SK-N-SH (cell line): ENCODE data around the gene RAD51. TPM values are rescaled to one million over a fixed set of nuclear protein-coding genes. Genes with fewer than 3 reads are reported as not detected.

ENCODE experiments used
- CTCF ChIA-PET: fragments of 300-600, 350-600 bp; formaldehyde crosslinking; extraction: SDS; loops from one replicate; lab custom pipeline; 2021; lab: Yijun Ruan, JAX
- POLR2A ChIA-PET: fragments of 350-600 bp; sonication (Branson Sonifier 250); formaldehyde crosslinking; extraction: SDS; loops from one replicate; lab custom pipeline; 2020; ENCODE audit warnings: antibody characterized with exemption, inconsistent platforms; lab: Yijun Ruan, JAX
- DNase-seq: peaks from one replicate; pipeline ENCODE4 v3.0.0; 2012
- H2AFZ ChIP-seq: fragments of 200-600 bp; sonication (generic); 2 replicates; pipeline ENCODE4 v1.8.1; 2016; ENCODE audit warnings: antibody characterized with exemption, mild to moderate bottlenecking, low read depth
- H3F3A ChIP-seq: fragments of 200-600 bp; sonication (generic); replicated peaks from 2 replicates; pipeline ENCODE3; 2016; ENCODE audit warnings: antibody characterized with exemption, mild to moderate bottlenecking; ENCODE audit not compliant: insufficient read depth
- H3K27ac ChIP-seq, 2 experiments: fragments of 200-500 bp in 1 of 2; fragments of 200-600 bp in 1 of 2; sonication (Bioruptor generic) in 1 of 2; sonication (generic), shearing (Covaris generic) in 1 of 2; 2 replicates each; pipeline versions ENCODE4 v1.5.1 to v1.6.1; 2014 to 2016; ENCODE audit warnings: low read depth in 2 of 2, inconsistent platforms in 1 of 2, low read length in 1 of 2, mild to moderate bottlenecking in 1 of 2, mixed read lengths in 1 of 2
- H3K27me3 ChIP-seq: fragments of 200-600 bp; sonication (generic), shearing (Covaris generic); 2 replicates; pipeline ENCODE4 v1.6.1; 2016; ENCODE audit warnings: mixed run types; ENCODE audit not compliant: insufficient read depth
- H3K36me3 ChIP-seq, 2 experiments: fragments of 200-500 bp in 1 of 2; fragments of 200-600 bp in 1 of 2; sonication (Bioruptor generic) in 1 of 2; sonication (generic) in 1 of 2; replicated peaks in 1 of 2; 2 replicates each; pipeline versions ENCODE3 to v1.5.1; 2014 to 2016; ENCODE audit warnings: low read length in 1 of 2, mild to moderate bottlenecking in 1 of 2; ENCODE audit not compliant: insufficient read depth in 2 of 2, control insufficient read depth in 1 of 2
- H3K4me1 ChIP-seq, 2 experiments: fragments of 200-500 bp in 1 of 2; fragments of 200-600 bp in 1 of 2; sonication (Bioruptor generic) in 1 of 2; sonication (generic), shearing (Covaris generic) in 1 of 2; 2 replicates each; pipeline versions ENCODE4 v1.5.1 to v1.6.1; 2014 to 2016; ENCODE audit warnings: low read depth in 1 of 2, low read length in 1 of 2, mixed run types in 1 of 2; ENCODE audit not compliant: insufficient read depth in 2 of 2, control insufficient read depth in 1 of 2
- H3K4me2 ChIP-seq: fragments of 200-600 bp; sonication (generic), shearing (Covaris generic); 2 replicates; pipeline ENCODE4 v1.6.1; 2017; ENCODE audit warnings: mixed run types
- H3K4me3 ChIP-seq, 2 experiments: fragments of 200-500 bp in 1 of 2; fragments of 200-600 bp in 1 of 2; sonication (Bioruptor generic) in 1 of 2; sonication (generic), shearing (Covaris generic) in 1 of 2; 2 replicates each; pipeline versions ENCODE4 v1.5.1 to v1.8.1; 2014 to 2016; ENCODE audit warnings: low read depth in 2 of 2, inconsistent platforms in 1 of 2, low read length in 1 of 2, mild to moderate bottlenecking in 1 of 2, mixed read lengths in 1 of 2, moderate library complexity in 1 of 2
- H3K79me2 ChIP-seq: fragments of 200-600 bp; sonication (generic); 2 replicates; pipeline ENCODE4 v1.8.1; 2017; ENCODE audit warnings: mild to moderate bottlenecking; ENCODE audit not compliant: insufficient read depth
- H3K9ac ChIP-seq: fragments of 200-600 bp; sonication (generic); 2 replicates; pipeline ENCODE4 v1.6.1; 2017; ENCODE audit warnings: mixed run types
- H3K9me2 ChIP-seq: fragments of 200-600 bp; sonication (generic); 2 replicates; pipeline ENCODE4 v1.6.1; 2017; ENCODE audit warnings: mixed run types
- H3K9me3 ChIP-seq: fragments of 200-600 bp; sonication (generic); 2 replicates; pipeline ENCODE4 v1.6.1; 2017; ENCODE audit warnings: mixed run types, mild to moderate bottlenecking, moderate library complexity
- H4K20me1 ChIP-seq: fragments of 200-600 bp; sonication (generic); 2 replicates; pipeline ENCODE4 v1.6.1; 2017; ENCODE audit warnings: mild to moderate bottlenecking, mixed run types; ENCODE audit not compliant: insufficient read depth
- CHD2 ChIP-seq: fragments of 150-350 bp; IDR thresholded peaks from 2 replicates; pipeline ENCODE4 v1.6.1; 2018; ENCODE audit warnings: low read length; ENCODE audit not compliant: partially characterized antibody
- EP300 ChIP-seq, 2 experiments: IDR thresholded peaks; 2 replicates each; pipeline versions ENCODE4 v1.4.0 to v1.6.1; 2012; ENCODE audit warnings: borderline replicate concordance in 1 of 2, low read depth in 1 of 2, low read length in 1 of 2
- FOSL2 ChIP-seq: IDR thresholded peaks from 2 replicates; pipeline ENCODE4 v1.4.0; 2012; ENCODE audit warnings: low read depth, mild to moderate bottlenecking, moderate library complexity, borderline replicate concordance
- FOXJ3 ChIP-seq: sonication (generic); formaldehyde crosslinking; IDR thresholded peaks from 2 replicates; pipeline ENCODE4 v1.5.1; 2020; ENCODE audit warnings: mild to moderate bottlenecking, missing genetic modification reagents
- GATA2 ChIP-seq: sonication (generic); formaldehyde crosslinking; IDR thresholded peaks from 2 replicates; pipeline ENCODE4 v1.5.0; 2020; ENCODE audit warnings: mild to moderate bottlenecking, missing genetic modification reagents
- MXI1 ChIP-seq: IDR thresholded peaks from 2 replicates; pipeline ENCODE4 v1.6.1; 2012; ENCODE audit warnings: mild to moderate bottlenecking, low read depth, low read length, improper control_type of control experiment
- POLR2AphosphoS5 ChIP-seq: IDR thresholded peaks from 2 replicates; pipeline ENCODE4 v1.6.1; 2012; ENCODE audit warnings: low read depth, low read length
- RAD21 ChIP-seq: IDR thresholded peaks from 2 replicates; pipeline ENCODE4 v1.6.1; 2012; ENCODE audit warnings: mild to moderate bottlenecking, low read length
- RFX5 ChIP-seq: IDR thresholded peaks from 2 replicates; pipeline ENCODE4 v1.6.1; 2012; ENCODE audit warnings: mild to moderate bottlenecking, improper control_type of control experiment, low read length
- RXRA ChIP-seq: IDR thresholded peaks from 2 replicates; pipeline ENCODE4 v1.4.0; 2012; ENCODE audit warnings: low read depth, mild to moderate bottlenecking, borderline replicate concordance
- SMC3 ChIP-seq: IDR thresholded peaks from 2 replicates; pipeline ENCODE4 v1.6.1; 2012; ENCODE audit warnings: low read depth, low read length, improper control_type of control experiment
- TEAD4 ChIP-seq: IDR thresholded peaks from 2 replicates; pipeline ENCODE4 v1.4.0; 2012; ENCODE audit warnings: mild to moderate bottlenecking, borderline replicate concordance; ENCODE audit not compliant: insufficient read depth
- YY1 ChIP-seq: IDR thresholded peaks from 2 replicates; pipeline ENCODE4 v1.4.0; 2012; ENCODE audit warnings: low read depth, mild to moderate bottlenecking
- WGBS: methylation state at CpG from one replicate; pipeline ENCODE4 v1.1.6; 2017; ENCODE audit warnings: low lambda C conversion rate; 5-methylcytosine and 5-hydroxymethylcytosine counted together
- polyA plus RNA-seq, 3 experiments: library from polyadenylated mRNA; depleted of rRNA; stranded (reverse); fragments of >200 nt; gene quantifications; 2 replicates each; pipeline ENCODE4 v1.2.3, GENCODE V29; 2012
- TF ChIP-seq, protein P1 (sequence below): IDR thresholded peaks from 2 replicates; pipeline ENCODE4 v1.6.1; 2012; ENCODE audit warnings: mild to moderate bottlenecking, low read depth, low read length, moderate library complexity
- TF ChIP-seq, protein P2 (sequence below): IDR thresholded peaks from 2 replicates; pipeline ENCODE4; 2012
- TF ChIP-seq, protein P3 (sequence below): IDR thresholded peaks from 2 replicates; pipeline ENCODE4 v1.4.0; 2012; ENCODE audit warnings: low read depth, borderline replicate concordance

Gene RAD51
- polyA plus RNA-seq, 1 of the 3 experiments (the other 2 are of a cell fraction), result 7.6 TPM

DNA sequence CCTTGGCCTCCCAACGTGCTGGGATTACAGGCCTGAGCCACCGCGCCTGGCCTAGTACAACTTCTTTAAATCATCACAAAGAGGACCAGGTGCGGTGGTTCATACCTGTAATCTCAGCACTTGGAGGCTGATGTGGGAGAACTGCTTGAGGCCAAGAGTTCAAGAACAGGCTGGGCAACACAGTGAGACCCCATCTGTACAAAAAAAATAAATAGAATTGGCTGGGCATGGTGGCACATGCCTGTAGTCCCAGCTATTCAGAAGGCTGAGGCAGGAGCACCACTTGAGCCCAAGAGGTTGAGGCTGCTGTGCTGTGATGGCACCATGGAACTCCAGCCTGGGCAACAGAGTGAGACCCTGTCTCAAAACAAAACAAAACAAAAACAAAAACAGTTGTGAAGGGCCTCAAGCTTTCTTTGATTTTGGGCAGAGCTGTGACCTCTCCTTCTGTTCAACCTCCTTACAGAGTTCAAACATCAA lies 54.2 kb downstream of the RAD51 start:
- no peak overlapping the region for H3K27ac ChIP-seq
- H3K36me3 ChIP-seq, result peaks cover 20 to 26% of the 10 kb centered on the region in 2 experiments
- no peak for DNase-seq
- ChIA-PET POLR2A (no interaction called here), CTCF (interaction anchor here (1.1 to 20.8 kb wide), 2 partner anchors 28 to 109 kb away, joined by 3 to 555 read pairs; partner anchors contain the start of genes C15orf62 and GCHFR)
- peaks cover 6% of the 10 kb centered on the region for H3F3A ChIP-seq
- H3K4me2 ChIP-seq, result no peak overlapping the region
- H3K9ac ChIP-seq, result no peak overlapping the region
- no peak overlapping the region for H2AFZ ChIP-seq
- H3K4me3 ChIP-seq, result no peak overlapping the region
- peaks cover 0 to 4% of the 10 kb centered on the region in 2 experiments; a peak in 2 of 4 replicates for H3K4me1 ChIP-seq
- WGBS, result 94% methylated on average over 4 of the region's 4 CpGs
- no peaks in the 10 kb centered on the region for H3K9me2 ChIP-seq
- peaks cover 30% of the 10 kb centered on the region for H3K79me2 ChIP-seq
- H3K27me3 ChIP-seq, result no peaks in the 10 kb centered on the region
- no peak for TF ChIP-seq EP300 (IDR thresholded peaks at IDR 0.05; ENCODE audit: borderline replicate concordance in 1 of 2, low read depth in 1 of 2, low read length in 1 of 2)
- no peak for TF ChIP-seq FOXJ3 (CRISPR knock-in tag)
- no peak for TF ChIP-seq POLR2AphosphoS5
- TF ChIP-seq RXRA, result no peak
- no peak for TF ChIP-seq MXI1
- no peak for TF ChIP-seq CHD2
- TF ChIP-seq, protein P1, sequence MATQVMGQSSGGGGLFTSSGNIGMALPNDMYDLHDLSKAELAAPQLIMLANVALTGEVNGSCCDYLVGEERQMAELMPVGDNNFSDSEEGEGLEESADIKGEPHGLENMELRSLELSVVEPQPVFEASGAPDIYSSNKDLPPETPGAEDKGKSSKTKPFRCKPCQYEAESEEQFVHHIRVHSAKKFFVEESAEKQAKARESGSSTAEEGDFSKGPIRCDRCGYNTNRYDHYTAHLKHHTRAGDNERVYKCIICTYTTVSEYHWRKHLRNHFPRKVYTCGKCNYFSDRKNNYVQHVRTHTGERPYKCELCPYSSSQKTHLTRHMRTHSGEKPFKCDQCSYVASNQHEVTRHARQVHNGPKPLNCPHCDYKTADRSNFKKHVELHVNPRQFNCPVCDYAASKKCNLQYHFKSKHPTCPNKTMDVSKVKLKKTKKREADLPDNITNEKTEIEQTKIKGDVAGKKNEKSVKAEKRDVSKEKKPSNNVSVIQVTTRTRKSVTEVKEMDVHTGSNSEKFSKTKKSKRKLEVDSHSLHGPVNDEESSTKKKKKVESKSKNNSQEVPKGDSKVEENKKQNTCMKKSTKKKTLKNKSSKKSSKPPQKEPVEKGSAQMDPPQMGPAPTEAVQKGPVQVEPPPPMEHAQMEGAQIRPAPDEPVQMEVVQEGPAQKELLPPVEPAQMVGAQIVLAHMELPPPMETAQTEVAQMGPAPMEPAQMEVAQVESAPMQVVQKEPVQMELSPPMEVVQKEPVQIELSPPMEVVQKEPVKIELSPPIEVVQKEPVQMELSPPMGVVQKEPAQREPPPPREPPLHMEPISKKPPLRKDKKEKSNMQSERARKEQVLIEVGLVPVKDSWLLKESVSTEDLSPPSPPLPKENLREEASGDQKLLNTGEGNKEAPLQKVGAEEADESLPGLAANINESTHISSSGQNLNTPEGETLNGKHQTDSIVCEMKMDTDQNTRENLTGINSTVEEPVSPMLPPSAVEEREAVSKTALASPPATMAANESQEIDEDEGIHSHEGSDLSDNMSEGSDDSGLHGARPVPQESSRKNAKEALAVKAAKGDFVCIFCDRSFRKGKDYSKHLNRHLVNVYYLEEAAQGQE, result no peak
- no peak for TF ChIP-seq SMC3
- no peak for TF ChIP-seq YY1
- TF ChIP-seq, protein P2, sequence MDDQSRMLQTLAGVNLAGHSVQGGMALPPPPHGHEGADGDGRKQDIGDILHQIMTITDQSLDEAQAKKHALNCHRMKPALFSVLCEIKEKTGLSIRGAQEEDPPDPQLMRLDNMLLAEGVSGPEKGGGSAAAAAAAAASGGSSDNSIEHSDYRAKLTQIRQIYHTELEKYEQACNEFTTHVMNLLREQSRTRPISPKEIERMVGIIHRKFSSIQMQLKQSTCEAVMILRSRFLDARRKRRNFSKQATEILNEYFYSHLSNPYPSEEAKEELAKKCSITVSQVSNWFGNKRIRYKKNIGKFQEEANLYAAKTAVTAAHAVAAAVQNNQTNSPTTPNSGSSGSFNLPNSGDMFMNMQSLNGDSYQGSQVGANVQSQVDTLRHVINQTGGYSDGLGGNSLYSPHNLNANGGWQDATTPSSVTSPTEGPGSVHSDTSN, result no peak
- TF ChIP-seq FOSL2, result no peak
- TF ChIP-seq RAD21, result no peak
- no peaks in the 10 kb centered on the region for H3K9me3 ChIP-seq
- H4K20me1 ChIP-seq, result no peaks in the 10 kb centered on the region

DNA sequence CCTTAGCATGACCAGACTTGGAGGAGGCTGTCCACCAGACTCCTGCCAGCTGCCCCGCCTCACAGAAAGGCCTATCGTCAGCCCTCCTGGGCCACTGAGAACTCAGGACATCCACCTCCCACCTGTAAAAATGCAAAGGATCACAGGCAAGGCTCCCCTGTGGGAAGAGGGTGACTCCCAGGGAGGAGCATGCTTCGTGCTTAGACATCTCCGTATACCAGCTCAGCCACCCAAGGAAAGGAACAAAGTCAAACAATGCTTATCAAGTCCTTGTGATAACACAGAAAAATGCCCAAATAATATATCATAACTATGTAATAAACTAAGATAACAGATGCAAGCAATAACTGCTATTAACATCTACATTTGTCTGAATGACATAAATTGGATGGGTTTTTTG lies 55.9 kb downstream of the RAD51 start:
- H3K4me3 ChIP-seq, result no peak overlapping the region
- H2AFZ ChIP-seq, result no peak overlapping the region
- H3K79me2 ChIP-seq, result peaks cover 37% of the 10 kb centered on the region
- H3F3A ChIP-seq, result peaks cover 6% of the 10 kb centered on the region
- H3K36me3 ChIP-seq, result peaks cover 14 to 19% of the 10 kb centered on the region in 2 experiments
- DNase-seq, result no peak
- no peaks in the 10 kb centered on the region for H4K20me1 ChIP-seq
- no peak overlapping the region for H3K27ac ChIP-seq
- ChIA-PET POLR2A (no interaction called here), CTCF (interaction anchor here (20.8 kb wide), 1 partner anchor 27 kb away, joined by 555 read pairs; the partner anchor contains the start of genes C15orf62 and GCHFR)
- H3K4me1 ChIP-seq, result peaks cover 0 to 14% of the 10 kb centered on the region in 2 experiments; a peak in 2 of 4 replicates
- H3K9me3 ChIP-seq, result no peaks in the 10 kb centered on the region
- 98% methylated on average over 4 of the region's 4 CpGs for WGBS
- H3K4me2 ChIP-seq, result no peak overlapping the region
- H3K9ac ChIP-seq, result no peak overlapping the region
- no peaks in the 10 kb centered on the region for H3K9me2 ChIP-seq
- H3K27me3 ChIP-seq, result no peaks in the 10 kb centered on the region
- TF ChIP-seq MXI1 (no peak), YY1 (no peak), GATA2 (CRISPR knock-in tag) (no peak), RFX5 (no peak), CHD2 (no peak), TEAD4 (no peak)
- TF ChIP-seq, protein P3, sequence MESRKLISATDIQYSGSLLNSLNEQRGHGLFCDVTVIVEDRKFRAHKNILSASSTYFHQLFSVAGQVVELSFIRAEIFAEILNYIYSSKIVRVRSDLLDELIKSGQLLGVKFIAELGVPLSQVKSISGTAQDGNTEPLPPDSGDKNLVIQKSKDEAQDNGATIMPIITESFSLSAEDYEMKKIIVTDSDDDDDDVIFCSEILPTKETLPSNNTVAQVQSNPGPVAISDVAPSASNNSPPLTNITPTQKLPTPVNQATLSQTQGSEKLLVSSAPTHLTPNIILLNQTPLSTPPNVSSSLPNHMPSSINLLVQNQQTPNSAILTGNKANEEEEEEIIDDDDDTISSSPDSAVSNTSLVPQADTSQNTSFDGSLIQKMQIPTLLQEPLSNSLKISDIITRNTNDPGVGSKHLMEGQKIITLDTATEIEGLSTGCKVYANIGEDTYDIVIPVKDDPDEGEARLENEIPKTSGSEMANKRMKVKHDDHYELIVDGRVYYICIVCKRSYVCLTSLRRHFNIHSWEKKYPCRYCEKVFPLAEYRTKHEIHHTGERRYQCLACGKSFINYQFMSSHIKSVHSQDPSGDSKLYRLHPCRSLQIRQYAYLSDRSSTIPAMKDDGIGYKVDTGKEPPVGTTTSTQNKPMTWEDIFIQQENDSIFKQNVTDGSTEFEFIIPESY, result no peak
- TF ChIP-seq, protein P1, result no peak
